HG03280 (cell line): Measurements from ENCODE around the gene CDKAL1.
"Not testable (repeated sequence)": the region's sequence is repeated elsewhere in the genome, so short reads cannot be mapped to it uniquely, and the experiment has no call there.

Source experiments
- ATAC-seq: cut with Tn5 transposase; IDR thresholded peaks from one replicate; pipeline ENCODE4 v1.9.1; 2021; ENCODE audit warnings: mild to moderate bottlenecking, moderate library complexity; ENCODE audit not compliant: unreplicated experiment

Gene CDKAL1

GRCh38 chr6:20909621-20910020 lies 375.4 kb downstream of the CDKAL1 start:
- no peak for ATAC-seq

GRCh38 chr6:20911712-20912111 lies 377.5 kb downstream of the CDKAL1 start:
- no peak for ATAC-seq

- ATAC-seq: no peak
Measured at GRCh38 chr6:20915156-20915555, 380.9 kb downstream of the CDKAL1 start.

GRCh38 chr6:20915626-20916025 lies 381.4 kb downstream of the CDKAL1 start:
- no peak for ATAC-seq

GRCh38 chr6:20916086-20916485 lies 381.8 kb downstream of the CDKAL1 start:
- ATAC-seq: no peak

- no peak for ATAC-seq
Measured at GRCh38 chr6:20918868-20919267, 384.6 kb downstream of the CDKAL1 start.

GRCh38 chr6:20919677-20920385 lies 385.6 kb downstream of the CDKAL1 start:
- peak; percentile 90 for ATAC-seq

- no peak for ATAC-seq
Measured at GRCh38 chr6:20921578-20921977, 387.3 kb downstream of the CDKAL1 start.

- no peak for ATAC-seq
Measured at GRCh38 chr6:20922743-20923142, 388.5 kb downstream of the CDKAL1 start.

GRCh38 chr6:20924094-20924493 lies 389.8 kb downstream of the CDKAL1 start:
- not testable (repeated sequence) for ATAC-seq

- ATAC-seq: no peak
Measured at GRCh38 chr6:20924911-20925543, 390.8 kb downstream of the CDKAL1 start.

GRCh38 chr6:20927130-20927860 lies 393.0 kb downstream of the CDKAL1 start:
- no peak for ATAC-seq

GRCh38 chr6:20929283-20929682 lies 395.0 kb downstream of the CDKAL1 start:
- no peak for ATAC-seq

GRCh38 chr6:20931093-20931492 lies 396.8 kb downstream of the CDKAL1 start:
- no peak for ATAC-seq

GRCh38 chr6:20931772-20932171 lies 397.5 kb downstream of the CDKAL1 start:
- ATAC-seq: no peak

- ATAC-seq: no peak
Measured at GRCh38 chr6:20932284-20932683, 398.0 kb downstream of the CDKAL1 start.

GRCh38 chr6:20933057-20933788 lies 399.0 kb downstream of the CDKAL1 start:
- ATAC-seq: no peak

GRCh38 chr6:20936949-20937348 lies 402.7 kb downstream of the CDKAL1 start:
- ATAC-seq: no peak

- ATAC-seq: no peak
Measured at GRCh38 chr6:20939161-20939775, 405.0 kb downstream of the CDKAL1 start.

- ATAC-seq: no peak
Measured at GRCh38 chr6:20943040-20943627, 408.9 kb downstream of the CDKAL1 start.
